GM12891 (cell line): Measurements from ENCODE around the gene EVC2.

ENCODE experiments used
- POLR2A ChIP-seq: IDR thresholded peaks from 2 replicates; pipeline ENCODE4 v1.6.1; 2011; ENCODE audit warnings: low read depth, low read length, control low read depth
- POLR2AphosphoS5 ChIP-seq: IDR thresholded peaks from 2 replicates; pipeline ENCODE4 v1.6.1; 2011; ENCODE audit warnings: low read depth, low read length, control low read depth
- POU2F2 ChIP-seq: IDR thresholded peaks from 2 replicates; pipeline ENCODE4 v1.6.1; 2011; ENCODE audit warnings: low read depth, mild to moderate bottlenecking, control low read depth, low read length, moderate library complexity
- SPI1 ChIP-seq: IDR thresholded peaks from 2 replicates; pipeline ENCODE4 v1.6.1; 2011; ENCODE audit warnings: low read depth, low read length, control low read depth
- TAF1 ChIP-seq: IDR thresholded peaks from 2 replicates; pipeline ENCODE4 v1.6.1; 2011; ENCODE audit warnings: low read depth, low read length, control low read depth

DNA sequence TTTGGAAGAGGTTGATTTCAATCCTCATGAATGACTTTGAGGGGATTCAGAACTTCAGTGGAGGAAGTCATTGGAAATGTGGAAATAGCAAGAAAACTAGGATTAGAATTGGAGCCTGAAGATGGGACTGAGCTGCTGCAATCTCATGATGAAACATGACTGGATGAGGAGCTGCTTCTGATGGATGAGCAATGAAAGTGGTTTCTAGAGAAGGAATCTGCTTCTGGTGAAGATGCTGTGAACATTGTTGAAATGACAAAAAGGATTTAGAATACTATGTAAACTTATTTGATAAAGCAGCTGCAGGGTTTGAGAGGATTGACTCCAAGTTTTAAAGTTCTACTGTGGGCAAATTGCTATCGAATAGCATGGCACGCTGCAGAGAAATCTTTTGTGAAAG lies 29.7 kb upstream of the EVC2 start:
- TF ChIP-seq POLR2A (no peak), POLR2AphosphoS5 (no peak), SPI1 (no peak), TAF1 (no peak), POU2F2 (no peak)
